ENCODE results near the gene CWC27.

The CWC27 gene

GRCh38 chr5:64977779-64978178 is 209.0 kb downstream of the CWC27 start:
- no peak for TF ChIP-seq CTCF (conservative IDR thresholded peaks at IDR 0.05; ENCODE audit: low read depth, low read length)
- no peak for DNase-seq (ENCODE audit: low read depth)
- no peak overlapping the region for H3K4me3 ChIP-seq (ENCODE audit: low read length)

GRCh38 chr5:64978546-64978945 is 209.8 kb downstream of the CWC27 start:
- no peak for DNase-seq (ENCODE audit: low read depth)
- no peak overlapping the region for H3K4me3 ChIP-seq (ENCODE audit: low read length)
- TF ChIP-seq CTCF (conservative IDR thresholded peaks at IDR 0.05; ENCODE audit: low read depth, low read length): no peak

GRCh38 chr5:64979531-64979930 is 210.8 kb downstream of the CWC27 start:
- no peak overlapping the region for H3K4me3 ChIP-seq (ENCODE audit: low read length)
- DNase-seq (ENCODE audit: low read depth): no peak
- no peak for TF ChIP-seq CTCF (conservative IDR thresholded peaks at IDR 0.05; ENCODE audit: low read depth, low read length)

- DNase-seq (ENCODE audit: low read depth): no peak
- H3K4me3 ChIP-seq (ENCODE audit: low read length): no peak overlapping the region
- TF ChIP-seq CTCF (conservative IDR thresholded peaks at IDR 0.05; ENCODE audit: low read depth, low read length): no peak
These were observed 211.4 kb downstream of the CWC27 start for GRCh38 chr5:64980176-64980575.

- TF ChIP-seq CTCF (conservative IDR thresholded peaks at IDR 0.05; ENCODE audit: low read depth, low read length): no peak
- no peak overlapping the region for H3K4me3 ChIP-seq (ENCODE audit: low read length)
- no peak for DNase-seq (ENCODE audit: low read depth)
These were observed 219.0 kb downstream of the CWC27 start for GRCh38 chr5:64987768-64988167.

GRCh38 chr5:65009207-65009606 is 240.5 kb downstream of the CWC27 start:
- no peak for DNase-seq (ENCODE audit: low read depth)
- no peak for TF ChIP-seq CTCF (conservative IDR thresholded peaks at IDR 0.05; ENCODE audit: low read depth, low read length)
- no peak overlapping the region for H3K4me3 ChIP-seq (ENCODE audit: low read length)

- H3K4me3 ChIP-seq (ENCODE audit: low read length): no peak overlapping the region
- TF ChIP-seq CTCF (conservative IDR thresholded peaks at IDR 0.05; ENCODE audit: low read depth, low read length): no peak
- no peak for DNase-seq (ENCODE audit: low read depth)
These were observed 242.1 kb downstream of the CWC27 start for GRCh38 chr5:65010841-65011240.
